ENCODE results near the gene IRX4. TPM values are rescaled to one million over a fixed set of nuclear protein-coding genes. Genes with fewer than 3 reads are reported as not detected.

IRX4 gene
- total and polyA plus RNA-seq, 4 donors, result not detected

- H3K36me3 ChIP-seq (ENCODE audit: control insufficient read depth in 4 of 4, insufficient read depth in 3 of 4, low read depth in 1 of 4, low read length in 3 of 4), result no peaks in the 10 kb centered on the region
- no peaks in the 10 kb centered on the region for H3K9me3 ChIP-seq (ENCODE audit: control insufficient read depth in 4 of 4, low read length in 3 of 4)
- DNase-seq (ENCODE audit: low spot score), result no peak
- 83% methylated on average over 7 of the region's 7 CpGs for WGBS
- H3K27ac ChIP-seq (ENCODE audit: low read depth in 1 of 2, low read length in 2 of 2), result no peak overlapping the region
- H3K4me1 ChIP-seq (ENCODE audit: control insufficient read depth in 4 of 4, insufficient read depth in 4 of 4, low read length in 3 of 4), result no peaks in the 10 kb centered on the region
- no peak overlapping the region for H3K9ac ChIP-seq (ENCODE audit: low read depth in 1 of 2, low read length in 2 of 2)
- H3K27me3 ChIP-seq (ENCODE audit: control insufficient read depth in 4 of 4, insufficient read depth in 4 of 4, low read length in 3 of 4), result peaks cover 0 to 8% (median 4%) of the 10 kb centered on the region in 4 donors
- no peak overlapping the region for H3K4me3 ChIP-seq (ENCODE audit: low read depth in 1 of 3, low read length in 3 of 3)
- TF ChIP-seq SP1 (IDR thresholded peaks at IDR 0.05) (no peak), EGR1 (IDR thresholded peaks at IDR 0.05; ENCODE audit: low read depth in 2 of 2) (no peak), REST (IDR thresholded peaks at IDR 0.05) (no peak), MAX (IDR thresholded peaks at IDR 0.05) (no peak), FOXA1 (IDR thresholded peaks at IDR 0.05) (no peak), YY1 (IDR thresholded peaks at IDR 0.05) (no peak), NR2F2 (IDR thresholded peaks at IDR 0.05) (no peak), HNF4G (IDR thresholded peaks at IDR 0.05) (no peak), ZBTB33 (IDR thresholded peaks at IDR 0.05) (no peak), GABPA (IDR thresholded peaks at IDR 0.05 in 1 of 2, conservative IDR thresholded peaks at IDR 0.05 in 1 of 2) (no peak), RXRA (IDR thresholded peaks at IDR 0.05) (no peak), TAF1 (conservative IDR thresholded peaks at IDR 0.05) (no peak), RAD21 (IDR thresholded peaks at IDR 0.05) (no peak), ATF3 (IDR thresholded peaks at IDR 0.05) (no peak), FOXA2 (IDR thresholded peaks at IDR 0.05) (no peak), HNF4A (conservative IDR thresholded peaks at IDR 0.05) (no peak), CTCF (IDR thresholded peaks at IDR 0.05; ENCODE audit: low read depth, low read length, missing input control) (no peak)
Measured at GRCh38 chr5:1860949-1861348, 21.8 kb downstream of the IRX4 start.
